ENCODE data around the gene C2orf49.

Gene C2orf49

GRCh38 chr2:105337122-105338019, at the start of gene C2orf49:
Gene C2orf49, plus strand, starts transcription at chr2:105337540. Its CDS starts 48 bp downstream, at chr2:105337588.
- DNase-seq, result peak; percentile 86

- peak; percentile 12 for DNase-seq
Measured at GRCh38 chr2:105287692-105288091, 49.6 kb upstream of the C2orf49 start.

GRCh38 chr2:105288133-105288532, 49.2 kb upstream of the C2orf49 start:
- DNase-seq, result no peak

GRCh38 chr2:105290981-105291660, 46.2 kb upstream of the C2orf49 start:
- no peak for DNase-seq

- no peak for DNase-seq
Measured at GRCh38 chr2:105291981-105292380, 45.4 kb upstream of the C2orf49 start.

GRCh38 chr2:105294046-105294445, 43.3 kb upstream of the C2orf49 start:
- no peak for DNase-seq

GRCh38 chr2:105294844-105295481, 42.4 kb upstream of the C2orf49 start:
- peak; percentile 11 for DNase-seq

- DNase-seq, result no peak
Measured at GRCh38 chr2:105296017-105296611, 41.2 kb upstream of the C2orf49 start.

GRCh38 chr2:105297216-105297615, 40.1 kb upstream of the C2orf49 start:
- DNase-seq, result no peak

- no peak for DNase-seq
Measured at GRCh38 chr2:105298017-105298416, 39.3 kb upstream of the C2orf49 start.

GRCh38 chr2:105299290-105299689, 38.0 kb upstream of the C2orf49 start:
- DNase-seq, result no peak

- no peak for DNase-seq
Measured at GRCh38 chr2:105301646-105302045, 35.7 kb upstream of the C2orf49 start.

- DNase-seq, result no peak
Measured at GRCh38 chr2:105307146-105307545, 30.2 kb upstream of the C2orf49 start.

- no peak for DNase-seq
Measured at GRCh38 chr2:105307550-105307949, 29.8 kb upstream of the C2orf49 start.

- DNase-seq, result no peak
Measured at GRCh38 chr2:105307962-105308361, 29.4 kb upstream of the C2orf49 start.

- DNase-seq, result no peak
Measured at GRCh38 chr2:105308382-105309146, 28.8 kb upstream of the C2orf49 start.

- no peak for DNase-seq
Measured at GRCh38 chr2:105309147-105309545, 28.2 kb upstream of the C2orf49 start.

- no peak for DNase-seq
Measured at GRCh38 chr2:105313877-105314276, 23.5 kb upstream of the C2orf49 start.

- DNase-seq, result no peak
Measured at GRCh38 chr2:105315314-105315713, 22.0 kb upstream of the C2orf49 start.

- no peak for DNase-seq
Measured at GRCh38 chr2:105317937-105318336, 19.4 kb upstream of the C2orf49 start.

GRCh38 chr2:105320651-105321215, 16.6 kb upstream of the C2orf49 start:
- no peak for DNase-seq

Measured in activated CD4-positive, alpha-beta T cell treated with anti-CD3 and anti-CD28 coated beads, Interleukin-2, amount 50 U/mL, for 1 hour (primary cell).